ENCODE measurements around the gene STARD7. TPM values are rescaled to one million over a fixed set of nuclear protein-coding genes. Genes with fewer than 3 reads are reported as not detected.
A peak's percentile ranks its signal among the peaks of the same experiment; 100 is the strongest.

The STARD7 gene
- total RNA-seq, 4 donors from 2014 or later, result 116 to 149 (median 125) TPM

- TF ChIP-seq CTCF (IDR thresholded peaks at IDR 0.05), result no peak
- DNase-seq (ENCODE audit: low spot score), result no peak
- ATAC-seq (ENCODE audit: low FRiP score), result no peak
Observed at GRCh38 chr2:96218508-96219131, 10.0 kb upstream of the STARD7 start.

- ATAC-seq (ENCODE audit: low FRiP score), result no peak
Observed at GRCh38 chr2:96214554-96214953, 5.9 kb upstream of the STARD7 start.

DNA sequence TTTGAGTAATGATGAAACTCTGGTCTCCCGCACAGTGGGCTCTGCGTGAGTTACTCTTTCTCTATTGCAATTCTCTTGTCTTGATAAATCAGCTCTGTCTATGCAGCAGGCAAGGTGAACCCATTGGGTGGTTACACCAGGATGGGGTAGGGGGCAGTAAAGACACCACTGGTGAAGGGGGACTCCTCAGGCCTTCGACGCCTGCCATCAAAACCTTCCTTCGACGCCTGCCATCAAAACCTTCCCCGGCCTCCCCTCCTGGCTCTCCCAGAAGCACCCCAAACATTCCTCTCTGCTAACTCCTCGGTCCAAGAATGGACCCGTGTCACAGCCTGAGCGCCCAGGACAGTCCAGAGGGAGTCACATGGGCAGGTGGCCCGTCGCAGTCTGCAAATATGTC lies 4.8 kb upstream of the STARD7 start:
- ATAC-seq (ENCODE audit: low FRiP score) (no peak), DNase-seq (ENCODE audit: low spot score) (no peak)
- TF ChIP-seq CTCF (IDR thresholded peaks at IDR 0.05), result no peak

More at GRCh38 chr2:96214554-96214953, 5.9 kb upstream of the STARD7 start:
- TF ChIP-seq CTCF (IDR thresholded peaks at IDR 0.05), result no peak
- DNase-seq (ENCODE audit: low spot score), result no peak

DNA sequence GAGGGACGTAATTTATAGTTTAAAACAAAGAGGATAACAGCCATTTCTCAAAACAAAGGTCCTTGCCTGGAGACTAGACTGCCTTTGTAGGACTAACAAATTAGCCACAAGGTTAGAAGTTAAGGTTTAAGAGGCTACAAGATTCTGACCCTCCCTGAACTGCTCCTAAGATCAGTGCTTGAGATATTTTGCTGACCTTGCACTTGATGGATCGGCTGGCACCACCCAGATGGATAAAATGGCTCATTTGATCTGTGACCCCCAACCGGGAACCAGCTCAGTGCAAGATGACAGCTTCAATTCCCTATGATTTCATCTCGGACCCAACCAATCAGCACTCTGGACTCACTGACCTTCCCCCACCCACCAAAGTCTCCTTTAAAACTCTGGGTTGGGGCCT lies 3.7 kb upstream of the STARD7 start:
- ATAC-seq (ENCODE audit: low FRiP score) (no peak), DNase-seq (ENCODE audit: low spot score) (no peak)
- TF ChIP-seq CTCF (IDR thresholded peaks at IDR 0.05), result no peak

DNA sequence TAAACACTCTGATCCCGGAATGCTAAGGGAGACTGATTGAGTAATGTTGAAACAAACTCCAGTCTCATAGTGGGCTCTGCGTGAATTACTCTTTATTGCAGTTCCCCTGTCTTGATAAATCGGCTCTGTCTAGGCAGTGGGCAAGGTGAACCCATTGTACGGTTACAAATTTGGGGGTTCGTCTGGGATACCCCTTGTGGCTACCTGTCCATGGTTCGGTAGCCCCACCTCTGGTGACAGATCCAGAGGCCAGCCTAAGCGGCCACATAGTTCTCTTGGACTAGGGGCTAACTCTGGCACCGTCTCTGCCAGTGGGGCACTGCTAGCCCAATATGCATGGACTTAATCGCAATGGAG lies 1.1 kb upstream of the STARD7 start:
- no peak for DNase-seq (ENCODE audit: low spot score)
- no peak for TF ChIP-seq CTCF (IDR thresholded peaks at IDR 0.05)
- no peak for ATAC-seq (ENCODE audit: low FRiP score)

GRCh38 chr2:96209011-96209728 lies 543 bp upstream of the STARD7 start:
- peak; percentile 20 for ATAC-seq (ENCODE audit: low FRiP score)
- no peak for TF ChIP-seq CTCF (IDR thresholded peaks at IDR 0.05)
- DNase-seq (ENCODE audit: low spot score), result no peak

DNA sequence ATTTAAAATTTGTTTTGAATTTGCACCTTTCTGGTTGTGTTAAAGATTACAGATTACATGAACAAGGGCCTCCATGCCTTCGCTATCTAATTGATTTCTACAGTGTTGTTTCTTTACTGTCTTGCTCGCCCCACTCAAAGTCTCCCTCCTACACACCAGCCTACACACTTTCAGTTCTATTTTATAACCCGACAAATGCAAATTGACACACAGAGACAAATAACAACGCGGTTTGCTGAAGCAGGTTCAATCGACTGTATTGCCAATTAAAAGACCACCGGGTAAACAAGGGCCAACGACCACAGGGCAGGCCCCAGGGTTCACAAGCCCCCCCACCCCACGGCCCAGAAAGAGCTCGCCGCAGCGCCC lies 869 bp downstream of the STARD7 start:
- DNase-seq (ENCODE audit: low spot score), result no peak
- ATAC-seq (ENCODE audit: low FRiP score), result no peak
- TF ChIP-seq CTCF (IDR thresholded peaks at IDR 0.05), result no peak

Measured in omental fat pad (tissue), 4 donors.